G401.6 (cell line): Measurements from ENCODE around the gene TMED8.

Source experiments
- FAIRE-seq: peaks from 2 replicates; lab custom pipeline; 2012; peaks lifted over from hg19 to GRCh38; lab: Jason Lieb, UNC

TMED8 gene

GRCh38 chr14:77290705-77291104 lies 86.2 kb downstream of the TMED8 start:
- FAIRE-seq: no peak

DNA sequence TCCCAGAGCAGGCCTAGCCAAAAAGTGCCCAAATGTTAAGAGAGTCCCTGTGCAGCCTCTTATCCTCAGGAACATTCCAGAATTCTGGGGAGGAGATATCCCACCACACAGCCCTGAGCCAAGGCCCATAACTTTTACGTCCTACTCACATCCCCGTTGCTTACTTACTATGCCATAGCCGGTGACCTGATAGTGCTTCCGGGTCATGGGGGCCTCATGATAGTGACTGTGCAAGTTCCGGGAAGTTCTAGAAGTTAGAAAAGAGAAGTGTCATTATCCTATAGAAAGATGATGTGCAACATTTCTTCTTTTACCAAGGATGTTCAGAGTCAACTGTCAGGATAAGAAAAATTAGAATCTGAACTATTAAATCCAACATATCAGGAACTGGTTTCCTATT lies 90.3 kb downstream of the TMED8 start:
- no peak for FAIRE-seq
